Purkinje cell (primary cell): ENCODE results near the gene OR2A25. TPM values are rescaled to one million over a fixed set of nuclear protein-coding genes. Genes with fewer than 3 reads are reported as not detected.

ENCODE experiments used
- polyA plus RNA-seq: library from polyadenylated mRNA; unstranded; fragments of >200 nt; fragmentation: Nextera tagmentation; gene quantifications from 2 replicates; pipeline ENCODE4 v1.2.1, GENCODE V29; 2014

The OR2A25 gene
- polyA plus RNA-seq = not detected in 2 replicates

GRCh38 chr7:144069511-144069910, at the start of gene OR2A25:
TSS of gene OR2A25 (plus strand) at chr7:144069811. CDS start at chr7:144074220, 4,409 bp downstream.

GRCh38 chr7:144048648-144049047, 21.0 kb upstream of the OR2A25 start, which contains the start of gene OR2A5:
TSS of gene OR2A5 (plus strand) at chr7:144048948. CDS start at chr7:144050402, 1,454 bp downstream.

GRCh38 chr7:144085978-144086377, 16.4 kb downstream of the OR2A25 start, which contains the start of gene OR2A12:
TSS of gene OR2A12 (plus strand) at chr7:144086278. CDS start at chr7:144095108, 8,830 bp downstream.

GRCh38 chr7:144109283-144109682, 39.7 kb downstream of the OR2A25 start, which contains the start of gene OR2A2:
TSS of gene OR2A2 (plus strand) at chr7:144109583. CDS start at chr7:144109583, 0 bp downstream.

GRCh38 chr7:144122876-144123275, 53.3 kb downstream of the OR2A25 start, which contains the start of gene OR2A14:
TSS of gene OR2A14 (plus strand) at chr7:144123176. CDS start at chr7:144129113, 5,937 bp downstream.

Other genes starting within 250 kb of the OR2A25 start
- 68.2 and 73.9 TPM in 2 replicates for gene TCAF1, start 167.6 kb upstream of the OR2A25 start, polyA plus RNA-seq
- not detected in 2 replicates for gene OR2F2, start 134.6 kb upstream of the OR2A25 start, polyA plus RNA-seq
- not detected in 2 replicates for gene OR2F1, start 115.0 kb upstream of the OR2A25 start, polyA plus RNA-seq
- gene OR6B1, start 69.5 kb upstream of the OR2A25 start, polyA plus RNA-seq = not detected in 2 replicates
- not detected in 2 replicates for gene OR2A5, start 20.9 kb upstream of the OR2A25 start, polyA plus RNA-seq
- gene OR2A12, start 16.5 kb downstream of the OR2A25 start, polyA plus RNA-seq = not detected in 2 replicates
- gene OR2A2, start 39.8 kb downstream of the OR2A25 start, polyA plus RNA-seq = not detected in 2 replicates
- gene OR2A14, start 53.4 kb downstream of the OR2A25 start, polyA plus RNA-seq = not detected in 2 replicates
- not detected in 2 replicates for gene CTAGE4, start 113.7 kb downstream of the OR2A25 start, polyA plus RNA-seq
- not detected in 2 replicates for gene ARHGEF35, start 126.0 kb downstream of the OR2A25 start, polyA plus RNA-seq
- not detected in 2 replicates for gene OR2A42, start 169.8 kb downstream of the OR2A25 start, polyA plus RNA-seq
- gene OR2A7, start 195.0 kb downstream of the OR2A25 start, polyA plus RNA-seq = not detected in 2 replicates
- not detected in 2 replicates for gene CTAGE8, start 199.5 kb downstream of the OR2A25 start, polyA plus RNA-seq
- not detected in 2 replicates for gene OR2A1, start 242.6 kb downstream of the OR2A25 start, polyA plus RNA-seq